H9 (cell line): ENCODE data around the gene KRTAP12-1. TPM values are rescaled to one million over a fixed set of nuclear protein-coding genes. Genes with fewer than 3 reads are reported as not detected.

ENCODE experiments used
- DNase-seq: peaks from one replicate; pipeline ENCODE4 v3.0.0-alpha.2; 2017
- H2AFZ ChIP-seq: one replicate; pipeline ENCODE4 v1.6.1; 2013; ENCODE audit warnings: mild to moderate bottlenecking, low read length, control low read depth, moderate library complexity
- H2AK5ac ChIP-seq: 2 replicates; pipeline ENCODE4 v1.6.1; 2013; ENCODE audit warnings: low read length, control low read depth, mixed read lengths; ENCODE audit not compliant: insufficient read length
- H2BK120ac ChIP-seq: one replicate; pipeline ENCODE4 v1.6.1; 2013; ENCODE audit warnings: low read depth, mild to moderate bottlenecking, low read length, control low read depth, inconsistent platforms; ENCODE audit not compliant: poor library complexity, severe bottlenecking
- H2BK12ac ChIP-seq: 2 replicates; pipeline ENCODE4 v1.6.1; 2013; ENCODE audit warnings: low read length, control low read depth, mixed read lengths, low read depth; ENCODE audit not compliant: insufficient read length
- H2BK15ac ChIP-seq: 2 replicates; pipeline ENCODE4 v1.6.1; 2013; ENCODE audit warnings: low read depth, low read length, control low read depth
- H2BK20ac ChIP-seq: one replicate; pipeline ENCODE4 v1.6.1; 2013; ENCODE audit warnings: low read depth, mild to moderate bottlenecking, low read length, control low read depth, inconsistent platforms; ENCODE audit not compliant: poor library complexity, severe bottlenecking
- H2BK5ac ChIP-seq: 2 replicates; pipeline ENCODE4 v1.6.1; 2013; ENCODE audit warnings: low read length, control low read depth, mixed read lengths; ENCODE audit not compliant: insufficient read length
- H3K14ac ChIP-seq: 2 replicates; pipeline ENCODE4 v1.6.1; 2013; ENCODE audit warnings: low read length, control low read depth; ENCODE audit not compliant: insufficient read depth
- H3K18ac ChIP-seq: 2 replicates; pipeline ENCODE4 v1.6.1; 2013; ENCODE audit warnings: low read depth, mild to moderate bottlenecking, mixed read lengths, low read length, control low read depth; ENCODE audit not compliant: insufficient read length
- H3K23ac ChIP-seq: 2 replicates; pipeline ENCODE4 v1.6.1; 2013; ENCODE audit warnings: low read length, control low read depth, mixed read lengths, low read depth; ENCODE audit not compliant: insufficient read length
- H3K23me2 ChIP-seq: 2 replicates; pipeline ENCODE4 v1.6.1; 2013; ENCODE audit warnings: low read depth, mild to moderate bottlenecking, mixed read lengths, low read length, control low read depth; ENCODE audit not compliant: insufficient read length, poor library complexity, severe bottlenecking
- H3K27ac ChIP-seq: 2 replicates; pipeline ENCODE4 v1.5.1; 2013; ENCODE audit warnings: low read length, control low read depth, mixed read lengths, low read depth; ENCODE audit not compliant: insufficient read length
- H3K27me3 ChIP-seq: 2 replicates; pipeline ENCODE4 v1.6.1; 2013; ENCODE audit warnings: low read length, control low read depth, inconsistent platforms; ENCODE audit not compliant: insufficient read depth
- H3K4ac ChIP-seq: 2 replicates; pipeline ENCODE4 v1.6.1; 2013; ENCODE audit warnings: low read depth, mild to moderate bottlenecking, control low read depth, inconsistent platforms, low read length, moderate library complexity
- H3K4me1 ChIP-seq: 2 replicates; pipeline ENCODE4 v1.6.1; 2013; ENCODE audit warnings: low read length, control low read depth, inconsistent platforms; ENCODE audit not compliant: insufficient read depth
- H3K4me2 ChIP-seq: 2 replicates; pipeline ENCODE4 v1.6.1; 2013; ENCODE audit warnings: low read length, control low read depth, mixed read lengths; ENCODE audit not compliant: insufficient read length, insufficient read depth
- H3K56ac ChIP-seq: 2 replicates; pipeline ENCODE4 v1.6.1; 2013; ENCODE audit warnings: low read depth, mild to moderate bottlenecking, mixed read lengths, low read length, control low read depth; ENCODE audit not compliant: insufficient read length
- H3K79me1 ChIP-seq: 2 replicates; pipeline ENCODE4 v1.6.1; 2013; ENCODE audit warnings: low read depth, mild to moderate bottlenecking, moderate library complexity, low read length, control low read depth, inconsistent platforms; ENCODE audit not compliant: insufficient read depth, poor library complexity, severe bottlenecking
- H3K79me2 ChIP-seq: 2 replicates; pipeline ENCODE4 v1.6.1; 2013; ENCODE audit warnings: low read length, control low read depth, inconsistent platforms; ENCODE audit not compliant: insufficient read depth
- H3K9ac ChIP-seq: 2 replicates; pipeline ENCODE4 v1.6.1; 2013; ENCODE audit warnings: low read length, control low read depth, mixed read lengths; ENCODE audit not compliant: insufficient read length; ENCODE audit errors: extremely low read depth
- H3K9me3 ChIP-seq: one replicate; pipeline ENCODE4 v1.6.1; 2013; ENCODE audit warnings: low read depth, low read length, inconsistent platforms; ENCODE audit not compliant: control insufficient read depth
- H3T11ph ChIP-seq: one replicate; pipeline ENCODE4 v1.6.1; 2013; ENCODE audit warnings: mild to moderate bottlenecking, low read length, control low read depth, inconsistent platforms
- H4K20me1 ChIP-seq: one replicate; pipeline ENCODE4 v1.6.1; 2013; ENCODE audit not compliant: control insufficient read depth, insufficient read length, insufficient read depth
- H4K5ac ChIP-seq: 2 replicates; pipeline ENCODE4 v1.6.1; 2013; ENCODE audit warnings: low read depth, mild to moderate bottlenecking, mixed read lengths, low read length, control low read depth; ENCODE audit not compliant: insufficient read length
- H4K8ac ChIP-seq: replicated peaks from 2 replicates; pipeline ENCODE4 v1.6.1; 2013; ENCODE audit warnings: low read length, control low read depth, mixed read lengths, low read depth; ENCODE audit not compliant: insufficient read length
- H4K91ac ChIP-seq: 2 replicates; pipeline ENCODE4 v1.6.1; 2013; ENCODE audit warnings: low read depth, mild to moderate bottlenecking, moderate library complexity, mixed read lengths, low read length, control low read depth; ENCODE audit not compliant: insufficient read length
- H3K27ac Mint-ChIP-seq, 3 experiments: 2 replicates in 2 of 3; 3 replicates in 1 of 3; pipeline ENCODE4 v1.8.0; 2020 to 2021; ENCODE audit warnings: mixed read lengths in 3 of 3, mild to moderate bottlenecking in 1 of 3, moderate library complexity in 1 of 3
- H3K27me3 Mint-ChIP-seq: 2 replicates; pipeline ENCODE4 v1.8.0; 2021; ENCODE audit warnings: low read depth, mild to moderate bottlenecking, moderate library complexity, mixed read lengths
- H3K36me3 Mint-ChIP-seq, 3 experiments: 2 replicates in 2 of 3; 3 replicates in 1 of 3; pipeline ENCODE4 v1.8.0; 2020 to 2021; ENCODE audit warnings: low read depth in 3 of 3, mixed read lengths in 3 of 3; ENCODE audit not compliant: insufficient read depth in 1 of 3
- H3K4me1 Mint-ChIP-seq, 2 experiments: 2 replicates each; pipeline ENCODE4 v1.8.0; 2020; ENCODE audit warnings: mixed read lengths in 2 of 2
- H3K4me3 Mint-ChIP-seq, 2 experiments: 2 replicates in 1 of 2; 3 replicates in 1 of 2; pipeline ENCODE4 v1.8.0; 2020 to 2021; ENCODE audit warnings: mild to moderate bottlenecking in 2 of 2, mixed read lengths in 2 of 2, moderate library complexity in 1 of 2
- H3K9me3 Mint-ChIP-seq, 2 experiments: 2 replicates in 1 of 2; 3 replicates in 1 of 2; pipeline ENCODE4 v1.8.0; 2020; ENCODE audit warnings: mild to moderate bottlenecking in 2 of 2, mixed read lengths in 2 of 2, moderate library complexity in 1 of 2
- CTCF ChIP-seq: fragments of 200-600 bp; sonication (generic); conservative IDR thresholded peaks from 3 replicates; pipeline ENCODE4 v1.8.0; 2021; ENCODE audit warnings: antibody characterized with exemption, mild to moderate bottlenecking
- WGBS: extraction: QIAGEN DNeasy Blood & Tissue Kit; methylation state at CpG from one replicate; pipeline ENCODE4 v1.1.7; 2013; ENCODE audit warnings: missing lambda C conversion rate, low lambda C conversion rate, mixed read lengths; ENCODE audit not compliant: insufficient read length; ENCODE audit errors: extremely low coverage; 5-methylcytosine and 5-hydroxymethylcytosine counted together
- total RNA-seq: library from RNA; stranded (reverse); gene quantifications from 2 replicates; pipeline ENCODE4 v1.2.1, GENCODE V29; 2021

The KRTAP12-1 gene
- total RNA-seq, 1 experiment from 2014 or later = not detected

GRCh38 chr21:44640761-44641160 is 41.2 kb downstream of the KRTAP12-1 start:
- Mint-ChIP-seq H3K9me3 (peaks cover 22% of the 10 kb centered on the region in 2 experiments), H3K27me3 (peaks cover 11% of the 10 kb centered on the region), H3K4me3 (no peak overlapping the region), H3K27ac (no peak overlapping the region), H3K4me1 (peaks cover 9 to 11% of the 10 kb centered on the region in 2 experiments), H3K36me3 (peaks cover 7 to 20% (median 13%) of the 10 kb centered on the region in 3 experiments)
- Histone ChIP-seq H2BK15ac (no peak overlapping the region), H3K56ac (no peak overlapping the region), H3K4me2 (no peak overlapping the region), H2AK5ac (no peak overlapping the region), H3K27ac (no peak overlapping the region), H4K5ac (no peak overlapping the region), H3K79me1 (no peaks in the 10 kb centered on the region), H2AFZ (no peak overlapping the region), H3K9me3 (no peaks in the 10 kb centered on the region), H3K14ac (no peak overlapping the region), H4K91ac (no peak overlapping the region), H3K79me2 (no peaks in the 10 kb centered on the region), H3K4me1 (no peaks in the 10 kb centered on the region), H3K27me3 (no peaks in the 10 kb centered on the region), H3K4ac (no peak overlapping the region), H4K20me1 (no peaks in the 10 kb centered on the region), H2BK20ac (no peak overlapping the region), H3T11ph (no peak overlapping the region), H3K23ac (no peak overlapping the region), H2BK12ac (no peak overlapping the region), H3K9ac (no peak overlapping the region), H3K18ac (no peak overlapping the region), H2BK120ac (no peak overlapping the region), H4K8ac (no peak overlapping the region), H2BK5ac (no peak overlapping the region), H3K23me2 (no peaks in the 10 kb centered on the region)
- no peak for TF ChIP-seq CTCF
- DNase-seq = no peak
- WGBS = no CpG with 5 or more reads among the region's 5 CpGs
